Stimulated activated CD4-positive, alpha-beta T cell treated with anti-CD3 and anti-CD28 coated beads, Interleukin-2, amount 100 ng/mL, for 24 hours (primary cell): Measurements from ENCODE around the gene HLF.

Experiments
- DNase-seq, 2 donors: peaks; one replicate each; pipeline ENCODE4 v3.0.0-alpha.2; 2020

HLF gene

GRCh38 chr17:55292094-55292493 lies 27.3 kb downstream of the HLF start:
- DNase-seq = no peak

DNA sequence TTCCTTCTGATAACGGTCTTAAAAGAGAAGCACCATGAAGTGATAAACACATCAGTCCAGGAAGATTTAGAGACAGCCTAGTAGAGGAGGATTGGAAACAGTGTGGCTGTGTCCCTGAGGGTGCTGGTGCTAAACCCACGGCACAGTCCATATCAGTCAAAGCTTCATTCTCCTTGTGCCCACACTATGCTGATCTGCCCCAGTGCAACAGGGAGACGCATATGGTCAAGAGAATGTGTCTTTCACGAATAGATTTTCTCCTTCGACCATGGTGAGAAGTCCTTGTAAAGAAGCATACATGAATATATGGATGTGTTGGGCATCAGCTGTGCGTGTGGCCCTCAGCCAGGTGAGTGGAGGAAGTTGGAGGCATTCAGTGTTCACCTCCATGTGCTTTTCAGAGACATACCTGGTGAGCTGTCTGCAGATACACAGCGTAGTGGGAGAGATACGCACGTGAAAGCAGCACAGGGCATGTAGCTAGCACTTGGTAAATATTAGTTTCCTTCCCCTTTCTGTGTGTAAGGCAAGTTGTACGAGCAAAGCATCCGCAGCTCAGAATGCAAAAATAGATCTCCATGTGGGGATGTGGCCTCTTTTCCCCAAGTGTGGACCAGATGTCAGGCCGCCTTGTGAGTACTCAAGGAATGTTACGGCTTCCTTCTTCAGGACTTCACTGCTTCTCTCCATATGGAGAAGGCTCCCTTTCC lies 29.4 kb downstream of the HLF start:
- no peak for DNase-seq

GRCh38 chr17:55295411-55296170 lies 30.8 kb downstream of the HLF start:
- DNase-seq = peak; percentile 57 to 62

DNA sequence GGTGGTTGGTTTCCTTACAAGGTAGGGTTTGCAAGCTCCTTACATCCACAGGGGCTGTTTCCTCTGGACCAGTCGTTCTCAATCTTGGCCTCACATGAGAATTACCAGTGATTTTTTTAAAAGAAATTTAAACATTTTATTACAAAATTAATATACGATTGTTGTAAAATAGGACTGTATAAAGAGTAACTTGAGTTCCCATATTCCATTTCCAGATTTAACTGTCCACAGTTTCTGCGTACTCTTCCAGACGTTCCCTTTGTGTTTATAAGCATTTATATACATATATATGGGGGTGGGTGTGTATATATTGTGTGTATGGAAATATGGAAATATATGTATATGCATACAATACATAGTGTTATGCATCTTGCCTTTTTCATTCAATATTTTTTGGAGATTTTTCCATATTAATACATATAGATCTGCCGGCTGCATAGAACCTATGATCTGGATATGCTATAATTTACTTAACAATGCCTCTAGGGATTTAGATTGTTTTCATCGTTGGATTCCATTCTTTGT lies 31.5 kb downstream of the HLF start:
- DNase-seq = no peak

- no peak for DNase-seq
These were observed 31.9 kb downstream of the HLF start for GRCh38 chr17:55296699-55297098.

GRCh38 chr17:55298111-55298730 lies 33.5 kb downstream of the HLF start:
- no peak for DNase-seq

DNA sequence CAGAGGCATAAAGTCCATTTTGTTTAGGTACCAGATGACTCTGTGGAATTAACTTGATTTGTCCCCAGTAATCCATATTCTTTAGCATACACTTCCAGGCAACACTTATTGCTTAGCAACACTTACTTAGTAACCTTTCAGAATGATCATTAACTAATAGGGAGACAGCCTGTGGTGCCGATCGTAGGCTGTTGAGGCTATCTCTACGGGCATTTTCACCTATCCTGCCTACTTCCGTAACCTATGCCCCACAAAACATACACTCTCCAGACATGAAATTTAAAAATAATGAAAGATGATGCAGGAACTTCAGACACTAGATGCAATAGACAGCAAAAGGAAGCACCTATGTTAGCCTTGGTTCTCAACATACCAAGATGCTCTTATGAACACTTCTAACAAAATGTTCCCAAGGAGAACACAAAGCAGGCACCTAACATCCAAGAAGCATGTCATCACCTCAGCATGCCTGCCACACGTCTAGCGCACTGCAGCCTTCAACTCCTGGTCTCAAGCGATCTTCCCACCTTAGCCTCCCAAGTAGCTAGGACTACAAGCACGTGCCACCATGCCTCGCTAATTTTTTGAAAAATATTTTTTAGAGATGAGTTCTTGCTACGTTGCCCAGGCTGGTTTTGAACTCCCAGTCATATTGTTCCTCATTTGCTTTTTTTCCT lies 34.5 kb downstream of the HLF start:
- no peak for DNase-seq

- no peak for DNase-seq
These were observed 35.1 kb downstream of the HLF start for GRCh38 chr17:55299890-55300289.

GRCh38 chr17:55300479-55301290 lies 35.9 kb downstream of the HLF start:
- DNase-seq = no peak

- DNase-seq = no peak
These were observed 37.0 kb downstream of the HLF start for GRCh38 chr17:55301521-55302406.

DNA sequence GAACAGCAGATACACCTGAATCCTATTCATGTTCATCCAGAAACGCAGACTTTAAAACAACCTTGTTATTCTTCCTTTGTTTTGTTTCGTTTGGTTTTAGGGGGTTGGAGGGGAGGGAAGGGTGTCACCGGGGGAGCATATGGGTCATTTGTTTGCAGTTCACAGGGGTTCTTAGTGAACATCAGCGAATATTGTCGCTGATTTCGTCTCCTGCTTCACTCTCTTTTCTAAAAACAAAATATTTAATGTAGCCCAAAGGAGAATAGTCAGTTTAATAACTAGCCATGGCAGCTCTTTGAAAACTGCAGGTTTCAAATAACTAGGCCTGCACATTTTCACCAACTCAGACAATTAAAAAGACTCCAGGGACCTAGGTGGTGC lies 37.6 kb downstream of the HLF start:
- DNase-seq = no peak

- no peak for DNase-seq
These were observed 38.3 kb downstream of the HLF start for GRCh38 chr17:55303008-55303493.

DNA sequence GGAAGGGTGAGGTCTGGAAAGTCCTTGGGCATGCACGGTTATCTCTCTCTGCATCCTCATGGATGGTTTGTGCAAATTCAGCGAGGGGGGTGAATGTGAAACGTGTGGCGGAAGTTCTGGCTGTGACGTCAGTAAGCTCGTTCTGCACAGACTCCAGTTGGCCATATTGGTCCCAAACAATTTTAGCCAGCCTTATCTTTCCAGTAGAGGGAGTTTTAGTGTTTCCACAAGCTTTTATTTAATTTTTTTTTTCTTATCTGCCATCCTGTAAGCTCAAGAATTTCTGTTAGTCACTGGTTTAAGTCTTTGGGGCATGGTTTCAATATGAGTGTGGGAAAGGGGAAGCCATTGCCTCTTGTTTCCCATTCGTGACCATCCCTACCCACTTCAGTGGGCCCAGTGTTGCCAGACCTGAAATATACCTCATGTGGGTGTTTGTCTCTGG lies 39.0 kb downstream of the HLF start:
- DNase-seq = no peak

DNA sequence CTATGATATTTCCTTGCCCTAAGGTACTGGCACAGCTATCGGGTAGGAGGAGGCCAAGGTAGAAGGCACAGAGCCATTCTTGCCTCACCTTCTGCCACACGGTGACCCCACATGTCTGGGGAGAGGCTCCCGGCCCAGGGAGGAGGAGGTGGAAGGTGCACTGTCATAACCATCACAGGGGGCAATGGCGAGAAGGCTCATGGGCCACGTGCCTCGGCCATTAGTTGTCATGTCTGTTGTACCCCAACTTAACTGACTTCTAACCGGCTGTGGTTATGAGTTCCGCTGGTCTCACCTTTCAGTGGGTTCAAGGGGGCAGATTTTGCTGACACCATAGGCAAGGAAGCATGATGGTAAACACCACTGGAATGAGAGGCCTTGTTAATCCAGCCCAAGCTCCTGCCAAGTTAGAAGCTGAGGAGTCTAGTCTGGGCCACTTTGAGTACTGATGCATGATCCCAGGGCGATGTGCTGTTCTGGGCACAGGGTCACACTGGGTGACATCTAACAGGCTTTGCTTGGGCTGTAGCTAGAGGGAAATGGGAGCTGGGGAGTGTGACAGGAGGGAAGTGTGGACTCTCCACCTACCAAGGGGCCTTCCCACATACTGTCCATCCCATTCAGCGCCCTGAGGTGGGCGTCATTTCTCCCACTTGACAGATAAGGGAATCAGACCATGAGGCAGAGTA lies 39.6 kb downstream of the HLF start:
- DNase-seq = no peak

DNA sequence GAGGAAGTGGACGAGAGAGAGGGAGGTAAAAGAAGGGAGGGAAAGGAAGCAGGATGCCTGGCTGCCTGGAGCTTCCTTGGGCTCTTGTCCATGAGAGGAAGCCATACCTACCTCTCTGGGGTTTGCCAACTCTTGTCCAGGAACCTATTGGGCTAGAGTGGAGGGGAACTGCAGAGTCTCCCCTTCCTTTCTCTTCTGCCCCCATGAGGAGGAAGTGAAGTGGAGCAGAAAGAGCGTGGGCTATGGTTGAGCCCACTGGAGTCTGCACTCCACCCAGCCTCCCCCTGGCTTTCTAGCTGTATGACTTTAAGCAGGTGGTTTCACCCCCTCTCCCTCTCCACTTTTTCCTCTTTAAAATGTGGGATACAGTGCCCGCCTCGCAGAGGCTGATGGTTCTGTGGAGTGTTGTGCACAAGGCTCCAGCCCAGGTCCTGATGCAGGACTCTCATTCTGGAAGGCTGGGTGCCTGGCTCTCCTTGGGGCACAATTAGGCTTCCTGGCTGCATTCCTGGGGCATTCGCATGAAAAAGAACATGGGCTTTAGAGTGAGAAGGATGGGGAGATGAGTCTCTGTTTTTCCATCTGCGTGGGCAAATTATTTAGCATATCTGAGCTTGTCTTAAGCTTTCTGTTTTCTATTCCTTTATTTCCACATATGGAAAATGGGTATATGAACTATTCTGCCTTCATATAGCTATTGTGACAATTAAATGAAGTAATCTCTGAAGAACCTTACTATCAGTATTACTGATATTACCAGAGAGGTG lies 40.7 kb downstream of the HLF start:
- DNase-seq = no peak

- no peak for DNase-seq
These were observed 43.1 kb downstream of the HLF start for GRCh38 chr17:55307879-55308278.

DNA sequence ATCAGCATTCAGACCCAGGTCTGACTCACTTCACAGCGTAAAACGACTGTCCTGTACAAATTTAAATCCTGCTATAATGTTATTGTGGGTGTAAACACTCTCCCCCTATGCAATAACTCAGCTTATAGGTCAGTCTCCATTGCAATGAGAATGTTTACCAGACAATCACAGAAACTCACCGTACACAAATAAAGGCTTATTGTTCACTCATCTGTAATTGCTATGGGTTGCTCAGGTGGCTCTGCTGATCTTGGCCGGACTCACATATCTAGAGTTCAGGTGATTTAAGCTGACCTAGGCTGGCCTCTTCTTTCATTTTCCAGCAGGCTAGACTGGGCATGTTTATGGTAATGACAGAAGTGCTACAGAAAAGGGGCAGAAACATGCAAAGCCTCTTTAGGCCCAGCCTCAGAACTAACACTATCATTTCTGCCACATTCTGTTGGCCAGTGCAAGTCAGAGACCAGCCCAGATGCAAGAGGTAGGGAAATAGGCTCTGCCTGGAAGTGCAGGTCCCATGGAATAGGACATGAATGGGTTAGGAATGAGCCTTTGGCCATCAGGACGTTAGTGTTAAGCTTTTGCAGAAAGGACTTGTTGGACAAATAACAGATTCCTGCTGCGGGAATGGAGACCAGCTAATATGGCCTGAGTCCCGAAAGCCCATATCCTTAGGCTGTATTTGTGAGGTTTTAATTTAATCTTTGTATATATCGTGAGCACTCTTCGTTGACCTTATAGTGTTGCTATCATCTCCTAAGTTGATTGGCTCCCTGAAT lies 44.0 kb downstream of the HLF start:
- DNase-seq = no peak

DNA sequence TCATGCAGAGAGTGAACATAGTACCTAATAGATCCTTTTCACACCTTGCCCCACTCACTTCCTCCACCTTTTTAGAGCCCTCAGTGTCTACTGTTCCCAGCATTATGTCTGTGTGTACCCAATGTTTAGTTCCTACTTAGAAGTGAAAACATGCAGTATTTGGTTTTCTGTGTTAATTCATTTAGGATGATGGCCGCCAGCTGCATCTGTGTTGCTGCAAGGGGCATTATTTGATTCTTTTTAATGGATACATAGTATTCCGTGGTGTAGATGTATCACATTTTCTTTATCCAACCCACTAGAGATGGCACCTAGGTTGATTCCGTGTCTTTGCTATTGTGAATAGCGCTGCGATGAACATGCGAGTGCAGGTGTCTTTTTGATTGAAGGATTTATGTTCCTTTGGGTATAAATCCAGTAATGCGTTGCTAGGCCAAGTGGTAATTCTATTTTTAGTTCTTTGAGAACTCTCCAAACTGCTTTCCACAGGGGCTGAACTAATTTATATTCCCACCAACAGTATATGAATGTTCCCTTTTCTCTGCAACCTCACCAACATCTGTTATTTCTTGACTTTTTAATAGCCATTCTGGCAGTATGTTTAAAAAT lies 47.1 kb downstream of the HLF start:
- no peak for DNase-seq
